Panc1 (cell line): ENCODE measurements around the gene MARVELD2. TPM values are rescaled to one million over a fixed set of nuclear protein-coding genes. Genes with fewer than 3 reads are reported as not detected.
A peak's percentile ranks its signal among the peaks of the same experiment; 100 is the strongest.

Experiments
- ATAC-seq: fragments of 200-7000 bp; cut with Tn5 transposase; 2 replicates; pipeline ENCODE4 v1.9.1; 2020; ENCODE audit warnings: mild to moderate bottlenecking, moderate library complexity
- BruUV-seq: library from RNA; stranded (reverse); fragments of 400-500 nt; replicated peaks from 2 replicates; lab custom pipeline; 2021; lab: Mats Ljungman, UMichigan
- CTCF ChIA-PET: fragments of 300-600 bp; sonication (Branson Sonifier 250); formaldehyde crosslinking; loops from one replicate; lab custom pipeline; 2022; ENCODE audit warnings: antibody characterized with exemption; lab: Charles Lee
- POLR2A ChIA-PET: fragments of 300-600 bp; sonication (Branson Sonifier 250); formaldehyde crosslinking; loops from one replicate; lab custom pipeline; 2022; ENCODE audit warnings: antibody characterized with exemption; lab: Charles Lee
- DNase-seq: peaks from one replicate; pipeline ENCODE4 v3.0.0-alpha.2; 2010; ENCODE audit warnings: low read depth, low spot score
- H3K27ac ChIP-seq: 2 replicates; pipeline ENCODE4 v1.5.1; 2011; ENCODE audit warnings: mild to moderate bottlenecking, low read length, inconsistent platforms
- H3K27me3 ChIP-seq: fragments of 200-500 bp; sonication (Bioruptor generic); 2 replicates; pipeline ENCODE4 v1.6.0; 2014; ENCODE audit warnings: low read length, inconsistent platforms; ENCODE audit not compliant: control insufficient read depth, insufficient read depth
- H3K36me3 ChIP-seq: fragments of 200-500 bp; sonication (Bioruptor generic); 2 replicates; pipeline ENCODE4 v1.5.1; 2014; ENCODE audit warnings: inconsistent platforms, mild to moderate bottlenecking, low read length, moderate library complexity; ENCODE audit not compliant: control insufficient read depth, insufficient read depth
- H3K4me1 ChIP-seq: 2 replicates; pipeline ENCODE4 v1.5.1; 2011; ENCODE audit warnings: inconsistent platforms, mild to moderate bottlenecking, low read length, moderate library complexity; ENCODE audit not compliant: control insufficient read depth, insufficient read depth
- H3K4me3 ChIP-seq, 2 experiments: 2 replicates each; pipeline ENCODE4 v1.5.1; 2011 to 2012; ENCODE audit warnings: low read depth in 2 of 2, low read length in 2 of 2, mild to moderate bottlenecking in 2 of 2, inconsistent platforms in 1 of 2, moderate library complexity in 1 of 2
- H3K9me3 ChIP-seq: fragments of 200-500 bp; sonication (Bioruptor generic); 2 replicates; pipeline ENCODE4 v1.5.1; 2014; ENCODE audit warnings: low read depth, mild to moderate bottlenecking, inconsistent platforms, low read length, moderate library complexity; ENCODE audit not compliant: control insufficient read depth, insufficient read depth
- POLR2AphosphoS5 ChIP-seq: IDR thresholded peaks from 2 replicates; pipeline ENCODE4 v1.6.1; 2012; ENCODE audit warnings: mild to moderate bottlenecking, low read depth, low read length, moderate library complexity
- SIN3A ChIP-seq: IDR thresholded peaks from 2 replicates; pipeline ENCODE4 v1.6.1; 2012; ENCODE audit warnings: low read depth, mild to moderate bottlenecking, low read length, moderate library complexity, borderline replicate concordance; ENCODE audit not compliant: insufficient read depth
- TCF7L2 ChIP-seq: IDR thresholded peaks from 2 replicates; pipeline ENCODE4 v1.6.1; 2011; ENCODE audit warnings: mild to moderate bottlenecking, low read depth, low read length, inconsistent platforms
- in situ Hi-C: cut with HindIII; loops from 2 replicates; pipeline ENCODE4 v1.10.0; 2016; ENCODE audit warnings: low sequenced_read_pairs, low pct_unique_long_range_greater_than_20kb
- intact Hi-C: fragments of 100-400 bp; cut with micrococcal nuclease; formaldehyde crosslinking; loops from one replicate; pipeline ENCODE4 v1.10.0; 2022; ENCODE audit not compliant: unreplicated experiment
- total RNA-seq: library from RNA; stranded (reverse); gene quantifications from one replicate; pipeline ENCODE4 v1.2.1, GENCODE V29; 2021; ENCODE audit not compliant: unreplicated experiment
- TF ChIP-seq, protein P1 (sequence below), 2 experiments: IDR thresholded peaks; 2 replicates each; pipeline ENCODE4 v1.6.1; 2011 to 2012; ENCODE audit warnings: low read depth in 2 of 2, control low read depth in 1 of 2, low read length in 1 of 2, mild to moderate bottlenecking in 1 of 2, moderate library complexity in 1 of 2; ENCODE audit not compliant: insufficient read depth in 1 of 2
- TF ChIP-seq, protein P2 (sequence below): fragments of 450-650 bp; IDR thresholded peaks from 2 replicates; pipeline ENCODE4 v1.5.1; 2017; ENCODE audit warnings: mild to moderate bottlenecking

MARVELD2 gene
- total RNA-seq, 1 experiment from 2014 or later: 17.3 TPM

DNA sequence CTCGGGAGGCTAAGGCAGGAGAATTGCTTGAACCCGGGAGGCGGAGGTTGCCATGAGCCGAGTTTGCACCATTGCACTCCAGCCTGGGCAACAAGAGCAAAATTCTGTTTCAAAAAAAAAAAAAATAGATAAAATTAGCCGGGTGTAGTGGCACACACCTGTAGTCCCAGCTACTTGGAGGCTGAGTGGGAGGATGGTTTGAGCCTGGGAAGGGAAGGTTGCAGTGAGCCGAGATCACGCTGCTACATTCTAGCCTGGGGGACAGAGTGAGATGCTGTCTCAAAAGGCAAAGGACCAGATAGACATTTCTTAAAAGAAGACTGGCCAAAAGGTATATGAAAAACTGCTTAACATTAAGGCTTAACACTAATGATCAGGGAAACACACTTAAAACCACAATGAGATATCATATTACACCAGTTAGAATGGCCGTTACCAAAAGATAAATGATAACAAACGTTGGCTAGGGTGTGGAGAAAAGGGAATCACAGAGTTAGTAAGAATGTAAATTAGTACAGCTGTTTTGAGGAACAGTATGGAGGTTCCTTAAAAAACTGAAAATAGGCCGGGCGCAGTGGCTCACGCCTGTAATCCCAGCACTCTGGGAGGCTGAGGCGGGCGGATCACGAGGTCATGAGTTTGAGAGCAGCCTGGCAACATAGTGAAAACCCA is 10.1 kb upstream of the MARVELD2 start:
- ChIA-PET CTCF (no interaction called here), POLR2A (no interaction called here)
- ATAC-seq: no peak
- BruUV-seq: TSS peak; percentile 33
- no peak for DNase-seq
- Histone ChIP-seq H3K36me3 (0 out of 2 replicates have a peak, but pooled peaks cover 2% of the 10 kb centered on the region), H3K9me3 (no peaks in the 10 kb centered on the region), H3K4me1 (no peaks in the 10 kb centered on the region), H3K4me3 (no peak overlapping the region), H3K27ac (no peak overlapping the region), H3K27me3 (no peaks in the 10 kb centered on the region)
- intact Hi-C loops: no loop called here
- in situ Hi-C loops: no loop called here
- TF ChIP-seq, protein P1, sequence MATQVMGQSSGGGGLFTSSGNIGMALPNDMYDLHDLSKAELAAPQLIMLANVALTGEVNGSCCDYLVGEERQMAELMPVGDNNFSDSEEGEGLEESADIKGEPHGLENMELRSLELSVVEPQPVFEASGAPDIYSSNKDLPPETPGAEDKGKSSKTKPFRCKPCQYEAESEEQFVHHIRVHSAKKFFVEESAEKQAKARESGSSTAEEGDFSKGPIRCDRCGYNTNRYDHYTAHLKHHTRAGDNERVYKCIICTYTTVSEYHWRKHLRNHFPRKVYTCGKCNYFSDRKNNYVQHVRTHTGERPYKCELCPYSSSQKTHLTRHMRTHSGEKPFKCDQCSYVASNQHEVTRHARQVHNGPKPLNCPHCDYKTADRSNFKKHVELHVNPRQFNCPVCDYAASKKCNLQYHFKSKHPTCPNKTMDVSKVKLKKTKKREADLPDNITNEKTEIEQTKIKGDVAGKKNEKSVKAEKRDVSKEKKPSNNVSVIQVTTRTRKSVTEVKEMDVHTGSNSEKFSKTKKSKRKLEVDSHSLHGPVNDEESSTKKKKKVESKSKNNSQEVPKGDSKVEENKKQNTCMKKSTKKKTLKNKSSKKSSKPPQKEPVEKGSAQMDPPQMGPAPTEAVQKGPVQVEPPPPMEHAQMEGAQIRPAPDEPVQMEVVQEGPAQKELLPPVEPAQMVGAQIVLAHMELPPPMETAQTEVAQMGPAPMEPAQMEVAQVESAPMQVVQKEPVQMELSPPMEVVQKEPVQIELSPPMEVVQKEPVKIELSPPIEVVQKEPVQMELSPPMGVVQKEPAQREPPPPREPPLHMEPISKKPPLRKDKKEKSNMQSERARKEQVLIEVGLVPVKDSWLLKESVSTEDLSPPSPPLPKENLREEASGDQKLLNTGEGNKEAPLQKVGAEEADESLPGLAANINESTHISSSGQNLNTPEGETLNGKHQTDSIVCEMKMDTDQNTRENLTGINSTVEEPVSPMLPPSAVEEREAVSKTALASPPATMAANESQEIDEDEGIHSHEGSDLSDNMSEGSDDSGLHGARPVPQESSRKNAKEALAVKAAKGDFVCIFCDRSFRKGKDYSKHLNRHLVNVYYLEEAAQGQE (IDR thresholded peaks at IDR 0.05; ENCODE audit: insufficient read depth in 1 of 2, low read depth in 2 of 2, low read length in 1 of 2): no peak
- TF ChIP-seq TCF7L2 (no peak), POLR2AphosphoS5 (no peak)

DNA sequence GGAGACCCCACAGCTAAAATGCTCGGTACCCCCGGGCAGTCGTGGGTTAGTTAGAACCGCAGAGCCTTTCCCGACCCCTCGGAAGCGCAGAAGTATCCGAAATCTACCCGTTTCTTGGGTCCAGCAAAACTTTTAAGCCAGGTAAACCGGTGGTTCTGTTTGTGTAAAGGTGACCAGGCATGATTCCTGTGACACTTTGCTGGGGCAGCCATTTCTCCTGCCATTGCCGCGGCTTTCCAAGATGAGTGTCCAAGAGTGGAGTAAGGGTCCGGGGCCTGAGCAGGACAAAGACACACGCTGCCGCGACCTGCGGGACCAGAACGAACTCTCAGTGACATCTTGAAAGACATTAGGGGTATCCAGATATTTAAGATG is 655 bp downstream of the MARVELD2 start:
- peaks cover 9% of the 10 kb centered on the region; the same call in 1 of the 2 replicates for H3K4me1 ChIP-seq
- peak overlapping the region; percentile 66 to 83 for H3K4me3 ChIP-seq
- no peak for DNase-seq
- peak; percentile 1; the same call in 1 of the 2 replicates for ATAC-seq
- ChIA-PET POLR2A (no interaction called here), CTCF (no interaction called here)
- no TSS peak for BruUV-seq
- peak overlapping the region; percentile 81 for H3K27ac ChIP-seq
- peaks cover under 1% of the 10 kb centered on the region for H3K36me3 ChIP-seq
- in situ Hi-C loops: no loop called here
- TF ChIP-seq, protein P2, sequence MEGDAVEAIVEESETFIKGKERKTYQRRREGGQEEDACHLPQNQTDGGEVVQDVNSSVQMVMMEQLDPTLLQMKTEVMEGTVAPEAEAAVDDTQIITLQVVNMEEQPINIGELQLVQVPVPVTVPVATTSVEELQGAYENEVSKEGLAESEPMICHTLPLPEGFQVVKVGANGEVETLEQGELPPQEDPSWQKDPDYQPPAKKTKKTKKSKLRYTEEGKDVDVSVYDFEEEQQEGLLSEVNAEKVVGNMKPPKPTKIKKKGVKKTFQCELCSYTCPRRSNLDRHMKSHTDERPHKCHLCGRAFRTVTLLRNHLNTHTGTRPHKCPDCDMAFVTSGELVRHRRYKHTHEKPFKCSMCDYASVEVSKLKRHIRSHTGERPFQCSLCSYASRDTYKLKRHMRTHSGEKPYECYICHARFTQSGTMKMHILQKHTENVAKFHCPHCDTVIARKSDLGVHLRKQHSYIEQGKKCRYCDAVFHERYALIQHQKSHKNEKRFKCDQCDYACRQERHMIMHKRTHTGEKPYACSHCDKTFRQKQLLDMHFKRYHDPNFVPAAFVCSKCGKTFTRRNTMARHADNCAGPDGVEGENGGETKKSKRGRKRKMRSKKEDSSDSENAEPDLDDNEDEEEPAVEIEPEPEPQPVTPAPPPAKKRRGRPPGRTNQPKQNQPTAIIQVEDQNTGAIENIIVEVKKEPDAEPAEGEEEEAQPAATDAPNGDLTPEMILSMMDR: no peak
- no peak for TF ChIP-seq POLR2AphosphoS5
- TF ChIP-seq SIN3A: no peak
- TF ChIP-seq TCF7L2: no peak
- TF ChIP-seq, protein P1 (IDR thresholded peaks at IDR 0.05; ENCODE audit: insufficient read depth in 1 of 2, low read depth in 2 of 2, low read length in 1 of 2): no peak
- intact Hi-C loops: no loop called here
- H3K9me3 ChIP-seq: no peaks in the 10 kb centered on the region
- H3K27me3 ChIP-seq: no peaks in the 10 kb centered on the region
